ENCODE data around the gene NYNRIN.

The NYNRIN gene

GRCh38 chr14:24372701-24373416 lies 25.9 kb upstream of the NYNRIN start:
- Histone ChIP-seq H3K9ac (ENCODE audit: low read depth, low read length) (no peak overlapping the region), H3K4me3 (ENCODE audit: low read depth, low read length) (no peak overlapping the region), H3K9me3 (ENCODE audit: control insufficient read depth, insufficient read depth, low read length) (no peaks in the 10 kb centered on the region), H3K27me3 (ENCODE audit: control insufficient read depth, insufficient read depth, low read length) (no peaks in the 10 kb centered on the region), H3K4me1 (ENCODE audit: control insufficient read depth, insufficient read depth, low read length) (peaks cover 10% of the 10 kb centered on the region), H3K36me3 (ENCODE audit: control insufficient read depth, insufficient read depth, low read length) (peaks cover 14% of the 10 kb centered on the region)

DNA sequence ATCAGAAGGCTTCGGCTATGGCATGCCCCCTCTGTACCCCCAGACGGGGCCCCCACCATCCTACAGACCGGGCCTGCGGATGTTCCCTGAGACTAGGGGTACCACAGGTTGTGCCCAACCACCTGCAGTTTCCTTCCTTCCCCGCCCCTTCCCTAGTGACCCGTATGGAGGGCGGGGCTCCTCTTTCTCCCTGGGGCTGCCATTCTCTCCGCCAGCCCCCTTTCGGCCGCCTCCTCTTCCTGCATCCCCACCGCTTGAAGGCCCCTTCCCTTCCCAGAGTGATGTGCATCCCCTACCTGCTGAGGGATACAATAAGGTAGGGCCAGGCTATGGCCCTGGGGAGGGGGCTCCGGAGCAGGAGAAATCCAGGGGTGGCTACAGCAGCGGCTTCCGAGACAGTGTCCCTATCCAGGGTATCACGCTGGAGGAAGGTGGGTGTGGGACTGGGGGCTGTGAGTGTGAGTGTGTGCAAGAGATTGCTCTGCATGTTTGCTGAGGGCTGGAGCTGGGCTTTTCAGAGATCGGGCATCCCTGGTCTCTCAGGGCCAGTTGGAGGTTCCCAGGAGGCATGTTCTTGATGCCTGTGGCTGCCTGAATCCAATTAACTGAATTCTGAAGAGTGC lies 22.2 kb upstream of the NYNRIN start:
- H3K4me3 ChIP-seq (ENCODE audit: low read depth, low read length), result peak overlapping the region; percentile 45
- no peaks in the 10 kb centered on the region for H3K27me3 ChIP-seq (ENCODE audit: control insufficient read depth, insufficient read depth, low read length)
- H3K36me3 ChIP-seq (ENCODE audit: control insufficient read depth, insufficient read depth, low read length), result peaks cover 14% of the 10 kb centered on the region
- H3K9ac ChIP-seq (ENCODE audit: low read depth, low read length), result no peak overlapping the region
- H3K4me1 ChIP-seq (ENCODE audit: control insufficient read depth, insufficient read depth, low read length), result peaks cover 14% of the 10 kb centered on the region
- H3K9me3 ChIP-seq (ENCODE audit: control insufficient read depth, insufficient read depth, low read length), result no peaks in the 10 kb centered on the region

DNA sequence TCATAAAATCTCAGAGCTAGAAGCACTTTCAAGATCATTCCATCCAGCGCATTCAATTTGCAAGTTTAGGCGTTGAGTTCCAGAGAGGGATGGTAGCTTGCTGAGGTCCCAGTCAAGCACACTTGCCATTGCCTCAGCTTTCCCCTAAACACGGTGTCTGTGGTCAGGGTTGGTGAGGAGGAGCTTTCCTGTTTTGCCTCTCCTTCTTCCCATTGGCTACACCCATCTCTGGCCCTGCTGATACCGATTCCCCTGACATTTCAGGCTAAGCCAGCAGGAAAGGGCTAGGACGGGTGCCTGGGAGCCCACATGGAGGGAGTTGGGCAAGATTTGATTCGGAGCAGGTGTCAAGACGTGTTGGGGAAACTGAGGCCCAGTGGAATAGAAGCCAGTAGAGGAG lies 21.7 kb upstream of the NYNRIN start:
- H3K36me3 ChIP-seq (ENCODE audit: control insufficient read depth, insufficient read depth, low read length), result peaks cover 14% of the 10 kb centered on the region
- peaks cover 14% of the 10 kb centered on the region for H3K4me1 ChIP-seq (ENCODE audit: control insufficient read depth, insufficient read depth, low read length)
- no peaks in the 10 kb centered on the region for H3K9me3 ChIP-seq (ENCODE audit: control insufficient read depth, insufficient read depth, low read length)
- H3K4me3 ChIP-seq (ENCODE audit: low read depth, low read length), result peak overlapping the region; percentile 45
- H3K27me3 ChIP-seq (ENCODE audit: control insufficient read depth, insufficient read depth, low read length), result no peaks in the 10 kb centered on the region
- no peak overlapping the region for H3K9ac ChIP-seq (ENCODE audit: low read depth, low read length)

DNA sequence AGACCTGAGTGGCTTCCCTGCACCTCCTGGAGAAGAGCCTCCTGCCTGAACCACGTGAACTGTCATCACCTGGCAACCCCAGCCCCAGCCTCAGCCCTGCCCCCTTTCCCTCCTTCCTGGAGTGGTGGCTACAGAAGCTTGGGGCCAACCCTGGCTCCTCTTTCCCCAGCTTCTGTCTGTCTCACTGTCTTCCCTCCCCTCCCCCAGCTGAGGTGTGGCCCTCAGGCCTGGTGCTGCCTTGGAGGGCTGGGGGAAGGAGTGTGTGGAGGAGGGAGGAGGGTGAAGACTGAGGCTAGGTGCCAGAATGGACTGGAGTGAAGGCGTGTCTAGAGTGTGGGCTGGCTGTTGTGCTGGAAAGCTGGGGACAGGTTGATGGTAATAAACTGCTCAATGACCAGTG lies 21.1 kb upstream of the NYNRIN start:
- H3K4me1 ChIP-seq (ENCODE audit: control insufficient read depth, insufficient read depth, low read length), result peaks cover 14% of the 10 kb centered on the region
- H3K4me3 ChIP-seq (ENCODE audit: low read depth, low read length), result peak overlapping the region; percentile 18
- H3K9ac ChIP-seq (ENCODE audit: low read depth, low read length), result no peak overlapping the region
- H3K27me3 ChIP-seq (ENCODE audit: control insufficient read depth, insufficient read depth, low read length), result no peaks in the 10 kb centered on the region
- peaks cover 11% of the 10 kb centered on the region for H3K36me3 ChIP-seq (ENCODE audit: control insufficient read depth, insufficient read depth, low read length)
- no peaks in the 10 kb centered on the region for H3K9me3 ChIP-seq (ENCODE audit: control insufficient read depth, insufficient read depth, low read length)

- H3K4me1 ChIP-seq (ENCODE audit: control insufficient read depth, insufficient read depth, low read length), result peaks cover 14% of the 10 kb centered on the region
- no peak overlapping the region for H3K9ac ChIP-seq (ENCODE audit: low read depth, low read length)
- peaks cover 6% of the 10 kb centered on the region for H3K36me3 ChIP-seq (ENCODE audit: control insufficient read depth, insufficient read depth, low read length)
- H3K27me3 ChIP-seq (ENCODE audit: control insufficient read depth, insufficient read depth, low read length), result no peaks in the 10 kb centered on the region
- no peak overlapping the region for H3K4me3 ChIP-seq (ENCODE audit: low read depth, low read length)
- H3K9me3 ChIP-seq (ENCODE audit: control insufficient read depth, insufficient read depth, low read length), result no peaks in the 10 kb centered on the region
Observed at GRCh38 chr14:24378327-24378726, 20.5 kb upstream of the NYNRIN start.

DNA sequence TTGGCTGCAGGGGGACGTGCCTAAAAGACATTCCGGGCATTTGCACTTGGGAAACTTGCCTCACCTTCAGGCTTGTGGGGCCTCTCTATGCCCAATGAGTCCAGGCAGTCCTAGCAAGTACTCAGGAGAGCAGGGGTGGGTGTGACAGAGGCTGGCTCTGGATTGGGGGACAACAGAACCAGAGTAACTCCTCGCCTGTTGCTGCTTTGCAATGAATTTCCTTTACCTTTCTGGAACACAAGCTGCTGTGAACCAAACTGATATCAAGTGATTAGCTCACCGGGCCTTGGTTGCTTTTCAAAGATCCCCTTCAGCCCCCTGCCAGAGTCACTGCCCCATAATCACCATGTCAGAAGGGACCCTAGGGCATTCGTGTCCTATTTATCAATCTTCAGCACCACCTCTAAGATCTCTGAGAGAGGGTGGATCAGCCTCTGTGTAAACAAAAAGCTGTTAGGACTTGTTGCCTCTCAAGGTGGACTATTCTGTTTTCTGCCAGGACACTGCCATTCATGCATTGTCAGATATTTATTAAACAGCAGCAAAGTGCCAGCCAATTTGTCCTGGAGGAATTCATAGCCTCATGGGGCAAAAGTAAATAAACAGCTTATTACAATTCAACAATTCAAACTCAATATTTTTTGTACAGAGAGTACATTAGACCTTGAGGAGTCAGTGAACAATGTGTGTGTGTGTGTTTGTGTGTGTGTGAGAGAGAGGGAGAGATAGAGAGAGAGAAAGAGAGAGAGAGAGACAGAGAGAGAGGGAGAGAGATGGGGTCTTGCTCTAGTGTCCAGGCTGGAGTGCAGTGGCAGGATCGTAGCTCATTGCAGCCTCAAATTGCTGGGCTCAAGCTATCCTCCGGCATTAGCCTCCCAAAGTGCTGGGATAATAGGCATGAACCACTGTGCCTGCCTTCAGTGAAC lies 19.6 kb upstream of the NYNRIN start:
- no peak overlapping the region for H3K9ac ChIP-seq (ENCODE audit: low read depth, low read length)
- H3K4me1 ChIP-seq (ENCODE audit: control insufficient read depth, insufficient read depth, low read length), result peaks cover 14% of the 10 kb centered on the region
- no peaks in the 10 kb centered on the region for H3K9me3 ChIP-seq (ENCODE audit: control insufficient read depth, insufficient read depth, low read length)
- H3K36me3 ChIP-seq (ENCODE audit: control insufficient read depth, insufficient read depth, low read length), result no peaks in the 10 kb centered on the region
- no peaks in the 10 kb centered on the region for H3K27me3 ChIP-seq (ENCODE audit: control insufficient read depth, insufficient read depth, low read length)
- no peak overlapping the region for H3K4me3 ChIP-seq (ENCODE audit: low read depth, low read length)

DNA sequence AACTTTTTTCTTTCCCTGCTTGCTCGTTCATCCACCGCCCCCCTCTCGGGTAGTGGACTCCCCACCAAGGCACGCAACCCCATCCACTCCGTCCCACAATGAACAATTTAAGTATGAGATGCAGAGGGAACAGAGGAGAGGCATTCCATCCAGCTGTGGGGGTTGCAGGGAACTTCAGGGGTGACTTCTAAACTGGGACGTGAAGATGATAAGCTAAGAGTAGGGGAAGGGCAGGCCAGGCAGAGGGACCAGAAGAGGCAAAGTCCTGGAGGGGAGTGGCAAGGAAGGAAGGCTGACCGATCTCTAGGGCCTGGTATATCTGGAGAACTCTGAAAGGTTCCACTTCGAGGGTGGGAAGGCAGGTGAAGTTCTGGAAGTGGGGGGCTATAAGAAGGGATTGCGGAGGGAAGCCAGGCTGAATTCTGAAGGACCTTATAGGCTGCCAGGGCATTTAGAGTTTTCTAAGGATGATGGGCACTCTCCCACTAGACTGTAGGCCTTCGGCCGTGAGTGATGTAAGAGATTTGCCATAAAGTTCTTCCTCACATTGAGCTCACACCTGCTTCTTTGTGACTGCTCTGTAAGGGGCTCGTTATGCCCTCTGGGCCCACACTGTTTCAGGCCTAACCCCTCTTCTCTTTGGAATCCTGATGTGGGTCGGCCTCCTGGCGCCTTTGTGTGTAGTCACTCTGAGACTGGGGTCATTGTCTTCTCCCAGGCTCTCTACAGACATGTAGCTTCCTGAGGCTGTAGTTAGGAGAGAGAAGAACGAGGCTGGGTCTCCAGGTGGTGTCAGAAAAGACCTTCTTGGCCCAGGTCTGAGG lies 18.7 kb upstream of the NYNRIN start:
- Histone ChIP-seq H3K9me3 (ENCODE audit: control insufficient read depth, insufficient read depth, low read length) (no peaks in the 10 kb centered on the region), H3K36me3 (ENCODE audit: control insufficient read depth, insufficient read depth, low read length) (no peaks in the 10 kb centered on the region), H3K9ac (ENCODE audit: low read depth, low read length) (no peak overlapping the region), H3K27me3 (ENCODE audit: control insufficient read depth, insufficient read depth, low read length) (no peaks in the 10 kb centered on the region), H3K4me3 (ENCODE audit: low read depth, low read length) (no peak overlapping the region), H3K4me1 (ENCODE audit: control insufficient read depth, insufficient read depth, low read length) (peaks cover 14% of the 10 kb centered on the region)

DNA sequence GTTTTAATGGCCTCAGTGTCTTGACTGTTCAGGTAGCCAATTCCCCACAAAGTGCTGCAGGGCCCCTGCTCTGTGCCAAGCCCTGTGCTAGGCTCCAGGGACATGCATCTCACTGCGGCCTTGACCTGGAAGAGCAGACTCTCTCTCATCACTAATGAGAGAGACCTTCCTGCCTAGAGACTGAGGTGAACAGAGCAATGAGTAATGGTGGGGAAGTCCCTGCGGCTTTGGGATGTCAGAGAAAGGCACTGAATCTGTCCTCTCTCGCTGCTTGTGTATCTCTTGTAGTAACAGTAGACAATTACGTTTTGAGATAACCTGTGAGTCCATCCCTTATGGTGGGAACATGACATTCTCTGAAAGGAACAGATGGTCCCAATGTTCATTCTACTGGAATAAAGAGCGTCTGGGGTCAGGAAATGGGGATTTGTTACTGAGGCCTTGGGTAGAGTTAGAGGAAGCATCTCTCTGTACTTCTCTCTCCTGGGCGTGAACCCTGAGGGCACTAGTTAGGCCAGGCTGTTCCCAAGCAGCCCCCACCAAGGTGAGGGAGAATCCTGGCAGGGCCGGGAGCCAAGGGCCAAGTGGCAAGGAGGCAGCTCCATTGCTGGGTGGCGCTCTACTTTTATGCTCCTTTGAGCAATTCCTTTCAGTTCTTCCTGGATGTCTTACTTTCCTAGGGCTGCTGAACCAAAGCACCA lies 17.3 kb upstream of the NYNRIN start:
- Histone ChIP-seq H3K9ac (ENCODE audit: low read depth, low read length) (no peak overlapping the region), H3K27me3 (ENCODE audit: control insufficient read depth, insufficient read depth, low read length) (no peaks in the 10 kb centered on the region), H3K4me1 (ENCODE audit: control insufficient read depth, insufficient read depth, low read length) (peaks cover 14% of the 10 kb centered on the region), H3K36me3 (ENCODE audit: control insufficient read depth, insufficient read depth, low read length) (no peaks in the 10 kb centered on the region), H3K9me3 (ENCODE audit: control insufficient read depth, insufficient read depth, low read length) (no peaks in the 10 kb centered on the region), H3K4me3 (ENCODE audit: low read depth, low read length) (no peak overlapping the region)

DNA sequence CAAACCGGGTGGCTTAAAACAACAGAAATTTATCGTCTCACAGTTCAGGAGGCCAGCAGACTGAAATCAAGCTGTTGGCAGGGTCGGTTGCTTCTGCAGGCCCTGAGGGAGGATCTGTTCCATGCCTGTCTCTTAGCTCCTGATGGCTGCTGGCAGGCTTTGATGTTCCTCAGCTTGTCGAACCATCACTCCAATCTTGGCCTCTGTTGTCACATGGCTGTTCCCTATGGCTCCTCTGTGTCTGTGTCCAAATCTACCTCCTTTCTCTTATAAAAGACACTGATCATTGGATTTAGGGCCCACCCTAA lies 16.8 kb upstream of the NYNRIN start:
- no peaks in the 10 kb centered on the region for H3K36me3 ChIP-seq (ENCODE audit: control insufficient read depth, insufficient read depth, low read length)
- peaks cover 10% of the 10 kb centered on the region for H3K4me1 ChIP-seq (ENCODE audit: control insufficient read depth, insufficient read depth, low read length)
- no peaks in the 10 kb centered on the region for H3K9me3 ChIP-seq (ENCODE audit: control insufficient read depth, insufficient read depth, low read length)
- H3K4me3 ChIP-seq (ENCODE audit: low read depth, low read length), result no peak overlapping the region
- H3K9ac ChIP-seq (ENCODE audit: low read depth, low read length), result no peak overlapping the region
- H3K27me3 ChIP-seq (ENCODE audit: control insufficient read depth, insufficient read depth, low read length), result no peaks in the 10 kb centered on the region

DNA sequence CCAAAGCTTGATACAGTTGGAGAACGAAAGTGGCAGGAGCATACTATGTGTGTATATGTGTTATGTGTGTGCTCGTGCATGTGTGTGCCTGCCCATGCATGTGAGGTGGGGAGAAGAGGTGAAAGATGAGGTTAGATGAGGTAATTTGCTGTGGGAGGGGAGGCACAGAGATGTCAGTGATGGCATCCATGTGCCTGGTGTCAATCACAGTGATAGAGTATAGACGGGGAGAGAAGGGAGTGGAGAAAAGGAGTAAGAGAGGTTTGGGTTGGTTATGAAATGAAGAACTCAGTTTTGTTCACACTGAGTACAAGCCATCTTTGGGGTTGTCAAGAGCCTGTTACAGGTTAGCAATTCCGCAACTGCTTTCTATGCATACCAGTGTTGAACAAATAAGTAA lies 14.6 kb upstream of the NYNRIN start:
- Histone ChIP-seq H3K9me3 (ENCODE audit: control insufficient read depth, insufficient read depth, low read length) (no peaks in the 10 kb centered on the region), H3K36me3 (ENCODE audit: control insufficient read depth, insufficient read depth, low read length) (no peaks in the 10 kb centered on the region), H3K27me3 (ENCODE audit: control insufficient read depth, insufficient read depth, low read length) (no peaks in the 10 kb centered on the region), H3K9ac (ENCODE audit: low read depth, low read length) (no peak overlapping the region), H3K4me1 (ENCODE audit: control insufficient read depth, insufficient read depth, low read length) (peaks cover 7% of the 10 kb centered on the region), H3K4me3 (ENCODE audit: low read depth, low read length) (no peak overlapping the region)

- Histone ChIP-seq H3K4me3 (ENCODE audit: low read depth, low read length) (no peak overlapping the region), H3K9ac (ENCODE audit: low read depth, low read length) (no peak overlapping the region), H3K4me1 (ENCODE audit: control insufficient read depth, insufficient read depth, low read length) (peaks cover 6% of the 10 kb centered on the region), H3K27me3 (ENCODE audit: control insufficient read depth, insufficient read depth, low read length) (no peaks in the 10 kb centered on the region), H3K9me3 (ENCODE audit: control insufficient read depth, insufficient read depth, low read length) (no peaks in the 10 kb centered on the region), H3K36me3 (ENCODE audit: control insufficient read depth, insufficient read depth, low read length) (no peaks in the 10 kb centered on the region)
Observed at GRCh38 chr14:24385524-24385923, 13.3 kb upstream of the NYNRIN start.

Data from iPS-15b (cell line).